Measurements from ENCODE around the gene BRDT.

The BRDT gene

GRCh38 chr1:91979383-91979782 is 30.2 kb downstream of the BRDT start:
- Histone ChIP-seq H2AFZ (ENCODE audit: low read depth, low read length) (no peak overlapping the region), H3K14ac (ENCODE audit: low read length in 2 of 2) (no peak overlapping the region), H4K91ac (ENCODE audit: low read length) (no peak overlapping the region), H3K4me2 (ENCODE audit: low read length, poor library complexity, severe bottlenecking) (no peak overlapping the region), H3K23ac (ENCODE audit: low read length in 2 of 2) (no peak overlapping the region), H4K8ac (ENCODE audit: low read length) (no peak overlapping the region), H2BK15ac (ENCODE audit: low read depth, poor library complexity, severe bottlenecking) (no peak overlapping the region), H3K4me1 (ENCODE audit: control insufficient read depth, insufficient read depth, low read depth, low read length) (no peaks in the 10 kb centered on the region), H2BK5ac (ENCODE audit: low read depth, low read length, poor library complexity, severe bottlenecking) (no peak overlapping the region), H3K4ac (ENCODE audit: low read depth in 1 of 2, low read length in 2 of 2) (no peak overlapping the region), H2BK12ac (ENCODE audit: low read length in 2 of 2) (no peak overlapping the region), H3K79me1 (replicated peaks; ENCODE audit: low read length, poor library complexity, severe bottlenecking) (no peaks in the 10 kb centered on the region), H2BK120ac (ENCODE audit: low read depth, low read length) (no peak overlapping the region), H3K9me3 (ENCODE audit: control insufficient read depth, low read length) (no peaks in the 10 kb centered on the region), H3K27me3 (ENCODE audit: control insufficient read depth in 1 of 2, insufficient read depth in 1 of 2, low read length in 2 of 2) (no peaks in the 10 kb centered on the region), H2AK5ac (ENCODE audit: low read length, severe bottlenecking) (no peak overlapping the region), H3K4me3 (ENCODE audit: insufficient read depth in 1 of 2, low read depth in 1 of 2, low read length in 2 of 2) (no peak overlapping the region), H3K18ac (ENCODE audit: low read depth in 1 of 2, low read length in 2 of 2) (no peak overlapping the region), H3K27ac (ENCODE audit: low read length, poor library complexity, severe bottlenecking) (no peak overlapping the region), H3K36me3 (ENCODE audit: control insufficient read depth in 1 of 2, insufficient read depth in 2 of 2, low read depth in 1 of 2, low read length in 2 of 2) (no peaks in the 10 kb centered on the region), H3K9ac (ENCODE audit: low read length) (no peak overlapping the region)
- DNase-seq, result no peak
- 91% methylated on average over 5 of the region's 7 CpGs for WGBS

GRCh38 chr1:91980663-91981062 is 31.5 kb downstream of the BRDT start:
- no peak overlapping the region for H4K8ac ChIP-seq (ENCODE audit: low read length)
- no peak overlapping the region for H3K18ac ChIP-seq (ENCODE audit: low read depth in 1 of 2, low read length in 2 of 2)
- 100% methylated on average over 1 of the region's 3 CpGs for WGBS

GRCh38 chr1:91981996-91982609 is 32.9 kb downstream of the BRDT start:
- Histone ChIP-seq H4K8ac (ENCODE audit: low read length) (no peak overlapping the region), H3K27me3 (ENCODE audit: control insufficient read depth in 1 of 2, insufficient read depth in 1 of 2, low read length in 2 of 2) (no peaks in the 10 kb centered on the region), H3K36me3 (ENCODE audit: control insufficient read depth in 1 of 2, insufficient read depth in 2 of 2, low read depth in 1 of 2, low read length in 2 of 2) (no peaks in the 10 kb centered on the region), H2BK15ac (ENCODE audit: low read depth, poor library complexity, severe bottlenecking) (no peak overlapping the region), H3K23ac (ENCODE audit: low read length in 2 of 2) (no peak overlapping the region), H3K4me2 (ENCODE audit: low read length, poor library complexity, severe bottlenecking) (no peak overlapping the region), H3K4me1 (ENCODE audit: control insufficient read depth, insufficient read depth, low read depth, low read length) (no peaks in the 10 kb centered on the region), H2AK5ac (ENCODE audit: low read length, severe bottlenecking) (no peak overlapping the region), H3K9me3 (ENCODE audit: control insufficient read depth, low read length) (no peaks in the 10 kb centered on the region), H2BK12ac (ENCODE audit: low read length in 2 of 2) (no peak overlapping the region), H3K27ac (ENCODE audit: low read length, poor library complexity, severe bottlenecking) (no peak overlapping the region), H3K79me1 (replicated peaks; ENCODE audit: low read length, poor library complexity, severe bottlenecking) (no peaks in the 10 kb centered on the region), H3K14ac (ENCODE audit: low read length in 2 of 2) (no peak overlapping the region), H2BK5ac (ENCODE audit: low read depth, low read length, poor library complexity, severe bottlenecking) (no peak overlapping the region), H4K91ac (ENCODE audit: low read length) (no peak overlapping the region), H2BK120ac (ENCODE audit: low read depth, low read length) (no peak overlapping the region), H3K4ac (ENCODE audit: low read depth in 1 of 2, low read length in 2 of 2) (no peak overlapping the region), H3K18ac (ENCODE audit: low read depth in 1 of 2, low read length in 2 of 2) (no peak overlapping the region), H3K4me3 (ENCODE audit: insufficient read depth in 1 of 2, low read depth in 1 of 2, low read length in 2 of 2) (no peak overlapping the region), H3K9ac (ENCODE audit: low read length) (no peak overlapping the region), H2AFZ (ENCODE audit: low read depth, low read length) (no peak overlapping the region)
- DNase-seq, result no peak
- WGBS, result no CpG with 5 or more reads among the region's 1 CpG

More at GRCh38 chr1:91980663-91981062, 31.5 kb downstream of the BRDT start:
- no peak overlapping the region for H3K27ac ChIP-seq (ENCODE audit: low read length, poor library complexity, severe bottlenecking)
- no peak overlapping the region for H2AFZ ChIP-seq (ENCODE audit: low read depth, low read length)
- H3K4me3 ChIP-seq (ENCODE audit: insufficient read depth in 1 of 2, low read depth in 1 of 2, low read length in 2 of 2), result no peak overlapping the region
- no peak overlapping the region for H4K91ac ChIP-seq (ENCODE audit: low read length)
- H2BK15ac ChIP-seq (ENCODE audit: low read depth, poor library complexity, severe bottlenecking), result no peak overlapping the region
- H3K23ac ChIP-seq (ENCODE audit: low read length in 2 of 2), result no peak overlapping the region
- H2BK12ac ChIP-seq (ENCODE audit: low read length in 2 of 2), result no peak overlapping the region
- H3K79me1 ChIP-seq (replicated peaks; ENCODE audit: low read length, poor library complexity, severe bottlenecking), result no peaks in the 10 kb centered on the region
- no peak overlapping the region for H2AK5ac ChIP-seq (ENCODE audit: low read length, severe bottlenecking)
- H3K4me1 ChIP-seq (ENCODE audit: control insufficient read depth, insufficient read depth, low read depth, low read length), result no peaks in the 10 kb centered on the region
- H3K9me3 ChIP-seq (ENCODE audit: control insufficient read depth, low read length), result no peaks in the 10 kb centered on the region
- H2BK5ac ChIP-seq (ENCODE audit: low read depth, low read length, poor library complexity, severe bottlenecking), result no peak overlapping the region
- H3K14ac ChIP-seq (ENCODE audit: low read length in 2 of 2), result no peak overlapping the region
- no peak overlapping the region for H3K9ac ChIP-seq (ENCODE audit: low read length)
- H3K27me3 ChIP-seq (ENCODE audit: control insufficient read depth in 1 of 2, insufficient read depth in 1 of 2, low read length in 2 of 2), result no peaks in the 10 kb centered on the region
- H3K4ac ChIP-seq (ENCODE audit: low read depth in 1 of 2, low read length in 2 of 2), result no peak overlapping the region
- no peaks in the 10 kb centered on the region for H3K36me3 ChIP-seq (ENCODE audit: control insufficient read depth in 1 of 2, insufficient read depth in 2 of 2, low read depth in 1 of 2, low read length in 2 of 2)
- H3K4me2 ChIP-seq (ENCODE audit: low read length, poor library complexity, severe bottlenecking), result no peak overlapping the region
- H2BK120ac ChIP-seq (ENCODE audit: low read depth, low read length), result no peak overlapping the region
- DNase-seq, result no peak

GRCh38 chr1:91993256-91993655 is 44.1 kb downstream of the BRDT start:
- Histone ChIP-seq H3K4me3 (ENCODE audit: insufficient read depth in 1 of 2, low read depth in 1 of 2, low read length in 2 of 2) (no peak overlapping the region), H2BK12ac (ENCODE audit: low read length in 2 of 2) (no peak overlapping the region), H3K4me1 (ENCODE audit: control insufficient read depth, insufficient read depth, low read depth, low read length) (no peaks in the 10 kb centered on the region), H2AK5ac (ENCODE audit: low read length, severe bottlenecking) (no peak overlapping the region), H2BK15ac (ENCODE audit: low read depth, poor library complexity, severe bottlenecking) (no peak overlapping the region), H2AFZ (ENCODE audit: low read depth, low read length) (no peak overlapping the region), H3K36me3 (ENCODE audit: control insufficient read depth in 1 of 2, insufficient read depth in 2 of 2, low read depth in 1 of 2, low read length in 2 of 2) (no peaks in the 10 kb centered on the region), H3K4me2 (ENCODE audit: low read length, poor library complexity, severe bottlenecking) (no peak overlapping the region), H3K27me3 (ENCODE audit: control insufficient read depth in 1 of 2, insufficient read depth in 1 of 2, low read length in 2 of 2) (no peaks in the 10 kb centered on the region), H3K9ac (ENCODE audit: low read length) (no peak overlapping the region), H4K91ac (ENCODE audit: low read length) (no peak overlapping the region), H4K8ac (ENCODE audit: low read length) (no peak overlapping the region), H3K79me1 (replicated peaks; ENCODE audit: low read length, poor library complexity, severe bottlenecking) (no peaks in the 10 kb centered on the region), H3K4ac (ENCODE audit: low read depth in 1 of 2, low read length in 2 of 2) (no peak overlapping the region), H2BK5ac (ENCODE audit: low read depth, low read length, poor library complexity, severe bottlenecking) (no peak overlapping the region), H3K14ac (ENCODE audit: low read length in 2 of 2) (no peak overlapping the region), H3K18ac (ENCODE audit: low read depth in 1 of 2, low read length in 2 of 2) (no peak overlapping the region), H3K27ac (ENCODE audit: low read length, poor library complexity, severe bottlenecking) (no peak overlapping the region), H2BK120ac (ENCODE audit: low read depth, low read length) (no peak overlapping the region), H3K23ac (ENCODE audit: low read length in 2 of 2) (no peak overlapping the region), H3K9me3 (ENCODE audit: control insufficient read depth, low read length) (no peaks in the 10 kb centered on the region)
- no peak for DNase-seq
- whole genome bisulfite sequencing, result no CpG with 5 or more reads among the region's 1 CpG

Data from mesenchymal stem cell (in vitro differentiated cells and primary cell).